Measurements from ENCODE around the gene RENBP. TPM values are rescaled to one million over a fixed set of nuclear protein-coding genes. Genes with fewer than 3 reads are reported as not detected.
A peak's percentile ranks its signal among the peaks of the same experiment; 100 is the strongest.

The RENBP gene
- total RNA-seq, 1 donor from 2014 or later, result 11.4 TPM

DNA sequence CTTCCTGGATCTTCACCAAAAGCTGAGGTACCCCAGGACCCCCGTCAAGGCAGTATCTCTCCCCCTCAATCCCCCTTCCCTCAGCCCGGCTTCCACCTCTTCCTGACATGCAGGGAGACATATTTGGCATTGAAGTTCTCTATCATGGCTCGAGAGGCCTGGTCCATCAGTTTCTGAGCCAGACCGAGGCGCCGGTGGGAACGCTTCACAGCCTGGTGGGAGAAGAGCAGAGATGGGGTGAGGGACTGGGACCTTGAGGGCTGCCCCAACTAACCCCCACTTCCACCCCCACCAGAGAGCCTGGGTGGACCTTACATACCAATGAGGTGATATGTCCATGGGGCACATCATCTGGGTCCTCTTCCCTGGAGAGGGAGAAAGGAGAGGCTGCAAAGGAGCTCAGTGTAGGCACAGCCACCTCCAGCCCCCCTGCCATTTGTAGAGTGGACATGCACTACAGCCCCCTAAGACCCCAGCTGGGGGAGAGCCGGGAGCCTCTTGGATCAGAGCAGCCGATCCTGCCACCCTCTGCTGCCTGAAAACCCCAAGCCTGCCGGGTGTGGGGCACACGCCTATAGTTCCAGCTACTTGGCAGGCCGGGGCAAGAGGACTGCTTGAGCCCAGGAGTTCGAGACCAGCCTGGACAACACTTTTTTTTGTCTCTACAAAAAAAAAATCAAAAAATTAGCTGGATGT, 12.1 kb downstream of the RENBP start:
- no peak overlapping the region for H3K27ac Mint-ChIP-seq
- peaks cover 10% of the 10 kb centered on the region for H3K4me1 Mint-ChIP-seq (ENCODE audit: low read depth)
- H3K27me3 Mint-ChIP-seq (ENCODE audit: low read depth), result no peaks in the 10 kb centered on the region
- no peak overlapping the region for H3K4me3 Mint-ChIP-seq (ENCODE audit: low read depth)
- H3K36me3 Mint-ChIP-seq (ENCODE audit: low read depth), result peaks cover 29% of the 10 kb centered on the region
- intact Hi-C loops (cut with micrococcal nuclease), result no loop called here
- H3K9me3 Mint-ChIP-seq, result no peaks in the 10 kb centered on the region
- DNase-seq (ENCODE audit: low spot score), result no peak

DNA sequence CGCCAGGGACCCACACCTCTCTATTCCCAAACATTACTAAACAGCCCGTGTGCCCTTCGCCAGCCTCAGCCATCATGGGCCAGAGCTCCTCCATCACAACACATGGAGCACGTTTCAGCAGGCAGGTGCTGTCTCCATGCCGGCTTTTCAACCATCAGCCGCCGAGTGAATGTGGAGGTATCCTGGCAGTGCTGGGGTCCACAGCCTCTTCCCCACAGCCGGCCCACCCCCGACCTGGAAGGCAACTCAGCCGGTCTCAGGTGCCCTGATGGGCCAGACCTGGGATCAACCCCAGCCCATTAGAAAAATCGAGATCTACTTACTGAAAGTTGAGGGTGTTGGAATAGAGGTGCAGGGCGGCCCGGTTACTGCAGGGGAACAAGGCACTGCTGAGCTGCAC, 12.7 kb downstream of the RENBP start:
- Mint-ChIP-seq H3K4me3 (ENCODE audit: low read depth) (no peak overlapping the region), H3K9me3 (no peaks in the 10 kb centered on the region)

DNA sequence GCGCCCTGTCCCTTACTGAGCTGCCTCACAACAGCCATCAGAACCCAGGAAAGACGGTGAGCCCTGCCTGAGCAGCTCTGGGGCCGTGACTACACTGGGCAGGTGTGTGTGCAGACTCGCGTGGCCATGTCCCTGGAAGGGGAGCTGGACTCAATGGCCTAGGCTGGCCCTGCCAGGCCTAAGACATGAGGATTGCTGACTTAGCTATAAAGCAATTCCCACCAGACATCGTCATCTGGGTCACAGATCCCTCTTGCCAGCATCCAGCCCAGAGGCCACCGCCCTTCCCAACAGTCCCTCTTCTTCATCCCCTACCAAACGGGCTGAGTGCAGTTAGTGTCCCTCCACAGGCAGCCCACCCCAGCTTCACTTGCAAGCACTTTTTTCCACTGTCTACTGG, 13.3 kb downstream of the RENBP start:
- no peaks in the 10 kb centered on the region for H3K9me3 Mint-ChIP-seq
- H3K27ac Mint-ChIP-seq, result no peak overlapping the region
- H3K4me3 Mint-ChIP-seq (ENCODE audit: low read depth), result no peak overlapping the region
- DNase-seq (ENCODE audit: low spot score), result no peak
- intact Hi-C loops (cut with micrococcal nuclease), result no loop called here
- H3K36me3 Mint-ChIP-seq (ENCODE audit: low read depth), result peaks cover 29% of the 10 kb centered on the region
- H3K4me1 Mint-ChIP-seq (ENCODE audit: low read depth), result peaks cover 12% of the 10 kb centered on the region
- H3K27me3 Mint-ChIP-seq (ENCODE audit: low read depth), result no peaks in the 10 kb centered on the region

More for the DNA sequence above, 12.7 kb downstream of the RENBP start:
- no peak for DNase-seq (ENCODE audit: low spot score)
- intact Hi-C loops (cut with micrococcal nuclease), result no loop called here
- H3K27ac Mint-ChIP-seq, result no peak overlapping the region
- no peaks in the 10 kb centered on the region for H3K27me3 Mint-ChIP-seq (ENCODE audit: low read depth)
- peaks cover 29% of the 10 kb centered on the region for H3K36me3 Mint-ChIP-seq (ENCODE audit: low read depth)
- H3K4me1 Mint-ChIP-seq (ENCODE audit: low read depth), result peaks cover 12% of the 10 kb centered on the region

DNA sequence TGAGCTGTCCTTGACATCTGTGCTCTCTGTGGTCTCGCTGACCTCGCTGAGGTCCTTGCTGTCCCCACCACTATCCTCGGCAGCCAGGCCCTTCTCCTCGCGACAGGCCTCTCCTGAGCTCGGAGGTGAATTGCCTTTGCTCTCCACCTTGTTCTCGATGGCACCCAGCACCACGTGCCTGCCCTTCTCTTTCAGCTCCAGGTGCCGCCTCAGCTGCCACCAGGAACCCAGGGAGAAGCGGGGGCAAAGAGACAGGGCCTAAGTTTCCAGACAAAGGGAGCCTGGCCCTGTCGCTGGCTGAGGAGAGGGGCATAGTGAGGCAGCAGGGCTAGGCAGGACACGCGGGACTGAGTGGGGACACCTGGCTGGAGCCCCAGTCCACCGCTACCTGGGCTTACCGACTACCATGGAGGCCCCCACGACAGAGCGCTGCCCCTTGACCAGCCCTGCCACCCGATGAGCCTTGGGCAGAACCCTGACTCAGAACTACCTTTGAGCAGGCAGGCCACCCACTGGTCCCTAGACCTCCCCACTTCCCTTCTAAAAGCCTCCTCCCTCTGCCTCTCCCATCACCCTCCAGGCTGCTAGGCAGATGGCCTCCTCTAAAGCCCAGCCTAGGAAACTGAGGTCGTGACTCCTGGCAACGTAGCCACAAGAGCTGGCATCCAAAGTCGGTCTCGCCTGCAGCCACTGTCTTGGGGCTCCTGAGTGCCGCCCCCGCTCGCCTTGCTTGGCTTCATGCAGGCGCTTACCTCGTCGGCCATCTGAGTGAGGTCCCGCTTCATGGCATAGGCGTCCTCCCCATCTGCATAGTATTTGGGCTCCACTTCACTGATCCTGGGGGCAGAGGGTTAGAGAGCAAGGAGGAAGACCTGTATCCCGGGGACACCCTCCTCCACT, 14.2 kb downstream of the RENBP start:
- no peaks in the 10 kb centered on the region for H3K27me3 Mint-ChIP-seq (ENCODE audit: low read depth)
- peaks cover 32% of the 10 kb centered on the region for H3K36me3 Mint-ChIP-seq (ENCODE audit: low read depth)
- H3K4me3 Mint-ChIP-seq (ENCODE audit: low read depth), result no peak overlapping the region
- no peak overlapping the region for H3K27ac Mint-ChIP-seq
- H3K4me1 Mint-ChIP-seq (ENCODE audit: low read depth), result peaks cover 10% of the 10 kb centered on the region
- intact Hi-C loops (cut with micrococcal nuclease), result no loop called here
- DNase-seq (ENCODE audit: low spot score), result no peak
- no peaks in the 10 kb centered on the region for H3K9me3 Mint-ChIP-seq

DNA sequence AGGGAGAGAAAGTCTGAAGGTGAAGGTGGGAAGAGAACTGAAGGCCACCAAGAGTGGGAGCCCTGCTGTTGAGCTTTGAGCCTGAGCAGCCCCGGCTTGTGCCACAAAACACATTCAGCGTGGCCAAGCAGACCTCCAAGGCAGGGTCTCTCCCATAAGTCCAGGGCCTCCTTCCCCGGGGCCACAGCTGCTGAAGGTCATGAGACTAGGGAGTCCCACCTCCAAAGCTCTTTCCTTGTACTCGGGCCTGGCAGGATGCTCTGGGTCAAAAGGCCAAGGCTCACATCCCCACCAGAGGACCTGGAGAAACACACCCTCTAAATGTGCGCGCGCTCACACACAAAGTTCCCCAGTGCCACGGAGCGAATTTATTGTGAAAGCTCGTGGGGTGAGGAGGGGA, 14.9 kb downstream of the RENBP start:
- Mint-ChIP-seq H3K9me3 (no peaks in the 10 kb centered on the region), H3K27me3 (ENCODE audit: low read depth) (no peaks in the 10 kb centered on the region), H3K27ac (no peak overlapping the region), H3K36me3 (ENCODE audit: low read depth) (peaks cover 35% of the 10 kb centered on the region), H3K4me1 (ENCODE audit: low read depth) (peaks cover 10% of the 10 kb centered on the region), H3K4me3 (ENCODE audit: low read depth) (no peak overlapping the region)
- intact Hi-C loops (cut with micrococcal nuclease), result loop anchor here (5.0 to 10.0 kb wide), 3 partner anchors 165 to 445 kb away; partner anchors contain the start of genes EMD, FLNA, MECP2 and PLXNB3
- no peak for DNase-seq (ENCODE audit: low spot score)

DNA sequence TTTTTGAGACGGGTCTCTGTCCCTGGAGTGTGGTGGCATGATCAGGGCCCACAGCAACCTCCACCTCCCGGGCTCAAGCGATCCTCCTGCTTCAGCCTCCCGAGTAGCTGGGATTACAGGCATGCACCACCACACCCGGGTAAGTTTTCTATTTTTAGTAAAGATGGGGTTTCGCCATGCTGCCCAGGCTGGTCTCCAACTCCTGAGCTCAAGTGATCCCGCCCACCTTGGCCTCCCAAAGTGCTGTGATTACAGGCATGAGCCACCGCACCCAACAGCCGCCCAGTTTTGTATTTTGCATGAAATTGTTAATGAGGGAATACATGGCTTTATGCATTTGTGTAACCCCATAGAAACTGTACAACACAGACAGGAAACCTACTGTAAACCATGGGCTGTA, 15.6 kb downstream of the RENBP start:
- H3K4me3 Mint-ChIP-seq (ENCODE audit: low read depth), result peak overlapping the region; percentile 86
- DNase-seq (ENCODE audit: low spot score), result no peak
- H3K4me1 Mint-ChIP-seq (ENCODE audit: low read depth), result peaks cover 16% of the 10 kb centered on the region
- no peaks in the 10 kb centered on the region for H3K27me3 Mint-ChIP-seq (ENCODE audit: low read depth)
- intact Hi-C loops (cut with micrococcal nuclease), result loop anchor here (1.0 to 10.0 kb wide), 7 partner anchors 18 to 550 kb away; partner anchors contain the start of genes EMD, FLNA, HCFC1 and IDH3G
- peaks cover 35% of the 10 kb centered on the region for H3K36me3 Mint-ChIP-seq (ENCODE audit: low read depth)
- H3K9me3 Mint-ChIP-seq, result no peaks in the 10 kb centered on the region
- peak overlapping the region; percentile 22 for H3K27ac Mint-ChIP-seq

DNA sequence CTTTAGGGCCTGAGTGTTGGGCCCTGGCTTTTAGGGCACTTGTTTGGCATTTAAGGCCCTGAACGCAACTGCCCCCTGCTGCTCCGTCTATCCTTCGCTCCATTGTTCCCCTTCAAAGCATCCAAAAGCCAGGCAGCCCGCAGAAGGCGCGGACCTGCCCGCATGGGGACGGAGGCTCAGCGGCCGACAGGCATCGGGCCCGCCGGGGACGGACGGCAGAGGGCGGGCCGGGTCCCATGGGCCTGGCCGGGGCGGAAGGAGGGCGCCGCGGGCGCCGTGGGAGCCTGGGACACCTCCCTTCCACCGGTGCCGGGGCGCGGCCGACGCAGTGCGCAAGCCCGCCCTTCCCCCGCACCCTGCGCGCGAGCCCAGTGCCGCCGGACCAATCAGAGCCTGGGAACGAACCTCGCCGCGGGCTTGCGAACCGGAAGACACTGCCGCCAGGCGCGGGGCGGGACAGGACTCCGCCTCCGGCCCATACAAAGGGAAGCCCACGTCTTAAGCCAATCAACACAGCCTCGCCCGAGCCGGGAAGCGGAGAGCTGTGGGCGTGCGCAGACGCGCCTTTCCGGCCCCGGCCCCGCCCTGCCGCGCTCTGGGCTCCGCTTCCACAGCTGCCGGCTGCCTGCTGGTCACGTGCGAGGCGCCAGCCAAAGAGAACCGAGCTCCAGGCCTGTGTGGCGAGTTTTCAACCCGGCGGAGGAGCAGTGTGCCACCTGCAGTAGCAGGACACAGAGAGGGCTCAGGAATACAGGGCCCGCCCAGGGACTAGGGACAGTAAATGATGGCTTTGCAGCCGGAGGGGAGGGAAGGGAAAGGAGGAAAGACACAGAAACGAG, 16.3 kb downstream of the RENBP start:
- peak overlapping the region; percentile 86 for H3K4me3 Mint-ChIP-seq (ENCODE audit: low read depth)
- peak overlapping the region; percentile 99 for H3K27ac Mint-ChIP-seq
- peaks cover 20% of the 10 kb centered on the region for H3K4me1 Mint-ChIP-seq (ENCODE audit: low read depth)
- peaks cover 38% of the 10 kb centered on the region for H3K36me3 Mint-ChIP-seq (ENCODE audit: low read depth)
- H3K27me3 Mint-ChIP-seq (ENCODE audit: low read depth), result no peaks in the 10 kb centered on the region
- no peaks in the 10 kb centered on the region for H3K9me3 Mint-ChIP-seq
- peak; percentile 90 for DNase-seq (ENCODE audit: low spot score)
- intact Hi-C loops (cut with micrococcal nuclease), result loop anchor here (1.0 to 10.0 kb wide), 7 partner anchors 19 to 551 kb away; partner anchors contain the start of genes EMD, FLNA, HCFC1 and IDH3G

DNA sequence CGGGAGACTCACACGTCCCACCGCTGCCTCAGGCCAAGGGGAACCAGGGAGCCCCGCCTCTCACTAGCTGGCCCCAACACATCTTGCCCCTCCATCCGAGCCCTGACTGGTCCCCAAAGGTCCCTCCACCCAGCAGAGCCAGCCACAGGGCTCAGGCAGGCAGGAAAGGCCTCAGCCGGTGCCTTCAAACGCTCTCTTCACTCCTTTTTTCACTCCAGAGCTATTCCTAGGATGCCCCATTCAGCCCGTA, 16.8 kb downstream of the RENBP start:
- intact Hi-C loops (cut with micrococcal nuclease), result loop anchor here (5.0 to 10.0 kb wide), 3 partner anchors 163 to 447 kb away; partner anchors contain the start of genes EMD, FLNA, MECP2 and PLXNB3
- Mint-ChIP-seq H3K4me1 (ENCODE audit: low read depth) (peaks cover 21% of the 10 kb centered on the region), H3K27ac (peak overlapping the region; percentile 99), H3K4me3 (ENCODE audit: low read depth) (peak overlapping the region; percentile 86), H3K27me3 (ENCODE audit: low read depth) (no peaks in the 10 kb centered on the region), H3K9me3 (no peaks in the 10 kb centered on the region), H3K36me3 (ENCODE audit: low read depth) (peaks cover 43% of the 10 kb centered on the region)
- no peak for DNase-seq (ENCODE audit: low spot score)

DNA sequence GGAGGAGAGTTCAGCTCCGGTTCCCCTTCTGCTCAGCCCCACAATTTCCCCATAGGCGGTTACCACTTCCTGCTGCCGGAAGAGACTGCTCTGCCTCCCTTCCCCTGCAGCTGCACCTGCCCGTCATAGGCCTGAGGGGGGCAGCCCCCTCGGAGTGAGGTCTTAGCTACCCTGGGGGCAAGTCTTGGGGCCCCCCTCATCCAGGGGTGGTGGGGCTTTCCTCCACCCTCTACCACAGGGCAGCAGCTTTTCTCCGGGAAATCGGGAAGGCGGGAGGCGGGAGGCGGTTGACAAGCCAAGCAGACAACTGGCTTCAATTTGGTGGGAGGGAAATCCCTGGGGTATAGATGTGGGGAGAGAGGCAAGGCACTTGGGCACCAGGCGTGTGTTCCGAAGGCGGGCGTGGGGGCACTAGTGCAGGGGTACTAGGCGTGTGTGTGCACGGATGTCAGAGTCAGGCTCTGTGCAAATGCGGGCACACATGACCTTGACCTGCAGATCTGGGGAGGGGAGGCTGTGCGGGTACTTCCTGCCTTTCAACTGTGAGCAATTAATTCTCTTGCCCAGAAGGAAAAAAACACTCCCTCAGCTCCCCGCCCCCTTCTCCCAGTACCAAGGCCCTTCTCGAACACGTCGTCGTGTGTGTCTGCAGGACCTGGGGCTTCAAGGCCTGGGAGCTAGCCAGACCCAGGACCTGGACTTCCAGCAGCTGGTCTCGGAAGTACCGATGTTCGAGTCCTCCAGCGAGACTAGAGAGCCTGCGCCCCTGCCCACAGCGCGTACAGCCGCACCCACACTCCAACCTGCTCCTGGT, 17.4 kb downstream of the RENBP start:
- peak; percentile 73 for DNase-seq (ENCODE audit: low spot score)
- H3K9me3 Mint-ChIP-seq, result no peaks in the 10 kb centered on the region
- peak overlapping the region; percentile 86 for H3K4me3 Mint-ChIP-seq (ENCODE audit: low read depth)
- no peaks in the 10 kb centered on the region for H3K27me3 Mint-ChIP-seq (ENCODE audit: low read depth)
- intact Hi-C loops (cut with micrococcal nuclease), result loop anchor here (5.0 to 10.0 kb wide), 3 partner anchors 162 to 448 kb away; partner anchors contain the start of genes EMD, FLNA, MECP2 and PLXNB3
- H3K27ac Mint-ChIP-seq, result peak overlapping the region; percentile 99
- H3K36me3 Mint-ChIP-seq (ENCODE audit: low read depth), result peaks cover 47% of the 10 kb centered on the region
- peaks cover 24% of the 10 kb centered on the region for H3K4me1 Mint-ChIP-seq (ENCODE audit: low read depth)

DNA sequence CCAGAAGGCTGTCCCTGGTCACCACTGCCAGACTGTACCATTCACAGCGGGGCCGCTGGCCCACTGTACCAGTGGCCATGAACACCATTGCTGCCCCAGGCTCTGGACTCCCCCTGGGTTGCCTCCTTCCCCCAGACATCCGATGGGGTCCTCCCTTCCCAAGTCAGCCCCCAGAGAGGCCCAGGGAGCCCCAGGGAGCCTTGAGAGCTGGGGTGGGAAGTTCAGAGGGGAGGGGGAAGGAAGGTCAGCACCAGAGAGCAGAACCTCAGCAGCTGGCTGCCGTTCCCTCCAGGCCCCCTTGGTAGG, 17.9 kb downstream of the RENBP start:
- Mint-ChIP-seq H3K36me3 (ENCODE audit: low read depth) (peaks cover 45% of the 10 kb centered on the region), H3K9me3 (no peaks in the 10 kb centered on the region), H3K27me3 (ENCODE audit: low read depth) (no peaks in the 10 kb centered on the region), H3K27ac (peak overlapping the region; percentile 99), H3K4me3 (ENCODE audit: low read depth) (peak overlapping the region; percentile 86), H3K4me1 (ENCODE audit: low read depth) (peaks cover 24% of the 10 kb centered on the region)
- DNase-seq (ENCODE audit: low spot score), result no peak
- intact Hi-C loops (cut with micrococcal nuclease), result loop anchor here (5.0 to 10.0 kb wide), 3 partner anchors 162 to 448 kb away; partner anchors contain the start of genes EMD, FLNA, MECP2 and PLXNB3

DNA sequence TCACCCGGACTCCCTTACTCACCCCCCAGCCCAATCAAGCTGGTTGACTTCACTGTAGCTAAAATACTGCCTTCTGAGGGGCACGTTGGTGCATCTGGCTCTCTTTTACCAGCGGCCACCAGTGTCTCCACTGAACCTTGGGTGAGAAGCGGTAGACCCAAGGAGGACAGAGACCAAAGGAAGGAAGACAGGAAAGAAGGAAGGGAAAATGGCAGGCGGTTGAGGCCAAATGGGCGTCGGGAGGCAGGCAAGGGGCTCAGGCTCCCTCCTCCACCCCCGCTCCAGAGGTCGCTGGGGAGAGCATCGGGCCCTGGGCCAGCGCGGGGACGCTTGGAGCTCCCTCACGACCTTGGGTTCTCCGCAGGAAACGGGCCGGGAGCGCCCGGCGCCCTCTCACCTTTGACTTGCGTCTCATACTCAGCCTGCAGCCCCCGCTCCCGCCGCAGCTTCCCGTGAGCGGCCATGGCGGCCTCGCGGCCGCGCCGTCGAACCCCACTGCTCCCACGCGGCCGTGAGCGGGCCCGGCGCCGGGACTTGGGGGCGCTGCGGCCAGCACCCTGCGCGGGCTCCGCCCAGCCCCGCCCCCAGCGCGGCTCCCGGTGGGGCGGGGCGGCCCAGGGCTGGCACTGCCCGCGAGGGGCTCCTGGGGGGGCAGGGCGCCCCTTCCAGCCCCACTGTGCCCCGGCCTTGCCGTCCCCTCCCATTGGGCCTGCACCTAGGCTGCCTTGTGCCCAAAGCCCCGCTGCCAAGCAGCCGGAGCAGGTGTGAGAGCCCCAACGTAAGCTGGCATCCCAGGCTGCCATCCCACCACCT, 18.5 kb downstream of the RENBP start, which contains the start of gene ARHGAP4:
TSS of gene ARHGAP4 (minus strand) at position 526 of the 813 bp plus-strand sequence. CDS start at position 464, 62 bp downstream.
- H3K27me3 Mint-ChIP-seq (ENCODE audit: low read depth), result no peaks in the 10 kb centered on the region
- DNase-seq (ENCODE audit: low spot score), result peak; percentile 26
- no peaks in the 10 kb centered on the region for H3K9me3 Mint-ChIP-seq
- H3K4me3 Mint-ChIP-seq (ENCODE audit: low read depth), result peak within 1 kb of the TSS; percentile 97
- intact Hi-C loops (cut with micrococcal nuclease), result loop anchor here (5.0 to 10.0 kb wide), 3 partner anchors 161 to 449 kb away; partner anchors contain the start of genes EMD, FLNA, MECP2 and PLXNB3
- H3K36me3 Mint-ChIP-seq (ENCODE audit: low read depth), result peaks cover 41% of the 10 kb centered on the region
- H3K27ac Mint-ChIP-seq, result peak within 1 kb of the TSS; percentile 99
- H3K4me1 Mint-ChIP-seq (ENCODE audit: low read depth), result peaks cover 24% of the 10 kb centered on the region

All from activated T-helper 2 cell treated with anti-CD3 and anti-CD28 coated beads, Interferon-gamma antibody, Interleukin-2, Interleukin-4, amounts not matched to agents 10 μg/mL and 5 μg/mL and 100 μg/mL, durations not matched to agents 14 hours and 24 hours and 36 hours (primary cell).